HG03378 (cell line): ENCODE results near the gene SSTR3.

Experiments
- ATAC-seq: cut with Tn5 transposase; IDR thresholded peaks from one replicate; pipeline ENCODE4 v1.9.1; 2021; ENCODE audit warnings: mild to moderate bottlenecking, moderate library complexity; ENCODE audit not compliant: unreplicated experiment

Gene SSTR3

DNA sequence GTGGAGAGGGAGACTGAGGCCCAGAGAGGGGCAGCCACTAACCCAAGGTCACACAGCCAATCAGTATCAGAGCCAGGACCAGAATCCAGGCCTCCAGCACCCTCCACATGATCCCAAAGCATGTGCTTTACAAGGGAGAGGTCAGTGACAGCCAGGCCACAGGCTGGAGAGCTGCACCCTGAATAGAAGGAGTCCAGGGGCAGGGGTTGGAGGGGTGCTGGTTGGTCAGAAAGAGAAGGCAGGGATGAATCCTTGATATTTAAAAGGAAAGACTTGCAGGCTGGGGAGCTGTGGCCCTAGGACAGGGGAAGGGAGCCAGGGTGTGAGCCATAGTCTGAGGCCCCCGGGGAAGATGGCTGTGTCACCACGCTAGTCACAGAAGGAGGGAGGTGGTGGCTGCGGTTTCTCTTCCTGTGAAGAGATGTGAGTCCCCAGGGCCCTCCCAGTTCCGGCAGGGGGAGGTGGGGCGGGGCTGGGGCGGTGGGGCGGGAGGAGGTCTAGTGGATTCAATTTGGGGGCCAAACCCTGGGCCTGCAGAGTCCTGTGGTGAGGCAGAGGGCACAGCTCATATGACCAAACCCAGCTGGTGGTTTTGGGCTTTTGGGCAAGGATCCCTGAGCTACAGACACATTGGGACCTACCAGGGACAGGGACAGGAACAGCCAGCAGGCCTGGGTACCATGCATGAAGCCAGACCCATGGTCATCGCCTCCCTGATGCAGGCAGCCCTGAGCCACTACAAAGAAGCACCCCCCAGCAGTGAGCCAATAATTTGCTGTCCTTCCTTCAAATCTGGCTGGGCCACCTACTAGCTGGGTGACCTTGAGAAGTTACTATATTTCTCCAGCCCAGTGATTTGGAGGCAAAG lies 17.8 kb upstream of the SSTR3 start:
- no peak for ATAC-seq

DNA sequence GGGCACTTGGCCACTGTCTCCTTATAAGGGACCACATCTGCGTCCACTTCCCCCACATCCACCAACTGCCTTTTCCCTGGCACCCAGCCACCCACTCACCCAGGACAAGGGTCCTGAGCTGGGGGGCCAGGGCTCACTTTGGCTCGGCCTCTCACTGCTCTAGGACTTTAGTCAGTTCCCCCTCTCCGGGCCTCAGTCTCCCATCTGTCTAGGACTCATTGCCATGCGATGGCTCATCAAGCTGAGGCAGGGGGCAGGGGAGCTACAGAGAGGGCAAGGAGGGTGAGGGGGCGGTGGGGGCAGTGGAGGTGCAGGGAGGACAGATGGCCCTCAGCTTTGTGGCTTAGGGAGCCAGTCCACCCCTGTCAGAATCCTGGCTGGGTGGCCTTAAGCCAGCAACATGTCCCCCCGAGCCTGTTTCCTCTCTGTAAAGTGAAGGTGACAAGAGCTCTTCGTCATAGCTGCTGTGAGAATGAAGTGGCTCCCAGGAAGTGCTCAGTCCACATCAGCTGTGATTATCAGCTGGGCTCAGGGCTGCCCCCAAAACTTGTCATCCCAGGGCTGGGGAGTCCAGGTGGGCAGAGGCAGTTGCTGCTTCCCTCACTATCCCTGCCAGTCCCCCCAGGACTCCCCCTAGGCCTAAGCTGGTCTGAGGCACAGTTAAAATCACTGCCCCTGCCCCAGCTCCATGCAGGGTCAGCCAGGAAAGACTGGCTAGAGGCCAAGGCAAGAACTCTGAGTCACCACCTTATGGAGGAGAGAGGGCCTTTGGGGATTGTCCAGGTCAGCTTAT lies 16.9 kb upstream of the SSTR3 start:
- ATAC-seq: no peak

DNA sequence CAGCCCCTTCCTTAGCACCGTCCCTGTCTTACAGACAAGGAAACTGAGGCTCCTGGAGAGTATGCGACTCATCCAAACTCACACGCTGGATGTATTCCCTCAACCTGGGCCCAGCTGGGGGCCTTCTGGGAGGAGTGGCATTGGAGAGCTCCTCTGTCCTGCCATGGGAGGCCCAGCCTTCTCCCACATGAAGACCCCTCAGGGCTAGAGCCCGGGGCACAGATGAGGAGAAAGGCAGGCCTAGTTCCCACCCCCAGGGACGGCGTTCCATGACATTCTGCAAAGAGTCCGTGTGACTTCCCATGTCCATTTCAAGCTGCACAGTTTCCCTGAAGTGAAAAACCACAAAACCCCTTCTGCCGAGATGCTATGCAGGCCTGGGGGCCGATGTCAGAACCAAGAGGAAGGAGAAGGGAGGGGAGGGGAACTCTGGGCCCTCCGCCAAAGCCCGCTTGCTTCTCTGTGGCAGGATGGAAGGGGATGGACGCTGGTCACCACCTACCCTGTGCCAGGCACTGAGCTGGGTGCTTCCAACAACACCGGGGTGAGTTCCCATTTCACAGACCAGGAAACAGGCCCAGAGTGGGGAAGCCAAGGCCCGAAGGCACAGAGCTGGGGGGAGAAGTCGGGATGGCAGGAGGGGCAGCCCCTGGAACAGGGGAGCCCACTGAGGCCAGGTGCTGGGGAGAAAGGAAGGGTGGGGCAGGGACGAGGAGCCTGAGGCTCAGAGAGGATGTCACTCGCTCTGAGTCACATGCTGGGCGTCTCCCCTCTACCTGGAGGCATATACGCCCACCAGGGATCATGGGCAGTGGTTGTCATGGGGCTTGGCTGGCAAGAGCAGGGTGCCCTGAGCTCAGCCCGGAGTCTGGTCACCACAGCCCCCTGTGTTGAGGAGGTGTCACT lies 16.1 kb upstream of the SSTR3 start:
- no peak for ATAC-seq

DNA sequence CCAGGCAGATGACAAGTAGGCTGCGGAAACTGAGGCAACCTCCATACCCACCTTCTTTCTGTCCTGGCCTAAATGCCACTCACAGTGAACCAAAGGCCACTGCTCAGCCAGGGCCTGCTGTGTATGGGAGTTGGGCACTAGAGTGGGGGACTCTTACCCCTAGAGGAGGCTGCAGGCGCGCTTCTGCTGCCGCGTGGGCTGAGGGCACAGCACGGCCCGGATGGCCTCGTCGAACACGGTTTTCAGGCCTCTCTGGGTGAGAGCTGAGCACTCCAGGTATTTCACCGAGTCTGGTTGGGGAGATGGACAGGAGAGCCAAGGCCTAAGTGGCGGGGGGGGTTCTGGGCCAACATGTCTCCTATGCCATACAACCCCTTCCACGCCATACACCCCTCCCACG lies 14.2 kb upstream of the SSTR3 start:
- ATAC-seq: no peak

DNA sequence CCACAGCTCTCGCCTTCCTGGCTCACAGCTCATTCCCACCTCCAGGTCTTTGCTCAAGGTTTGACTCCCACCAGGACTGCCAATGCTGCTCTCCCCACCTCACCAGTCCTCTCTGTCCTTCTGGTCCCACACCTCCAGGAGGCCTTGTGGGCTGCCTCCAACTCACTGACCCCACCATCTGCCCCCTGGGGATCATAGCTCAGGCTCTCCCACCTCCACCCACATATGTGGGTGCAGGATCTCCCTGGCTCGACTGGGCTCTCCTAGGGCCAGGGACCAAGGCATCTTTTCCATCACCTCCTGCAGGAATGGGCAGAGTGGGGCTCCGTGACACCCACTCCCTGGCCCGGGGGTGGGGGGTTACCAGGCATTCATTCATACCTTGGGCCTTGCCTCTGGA lies 13.8 kb upstream of the SSTR3 start:
- ATAC-seq: no peak

DNA sequence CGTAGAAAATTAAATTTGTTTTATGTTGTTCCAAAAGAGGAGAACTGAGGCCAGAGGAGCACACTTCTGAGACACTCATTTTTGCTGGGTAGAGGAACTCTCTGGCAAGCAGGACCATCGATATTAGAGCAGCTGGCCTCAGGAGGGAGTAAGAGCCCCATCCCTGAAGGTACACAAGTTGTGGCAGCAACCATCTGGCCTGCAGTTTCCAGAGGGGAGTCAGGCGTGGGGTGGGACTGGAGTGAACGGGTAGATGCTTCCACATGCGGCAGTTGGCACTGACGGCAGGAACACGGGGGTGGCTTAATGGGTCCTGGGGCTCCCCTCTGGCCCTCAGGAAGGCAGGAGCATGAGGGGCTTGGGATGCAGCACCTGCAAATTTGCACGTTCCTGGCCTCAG lies 13.2 kb upstream of the SSTR3 start:
- no peak for ATAC-seq

DNA sequence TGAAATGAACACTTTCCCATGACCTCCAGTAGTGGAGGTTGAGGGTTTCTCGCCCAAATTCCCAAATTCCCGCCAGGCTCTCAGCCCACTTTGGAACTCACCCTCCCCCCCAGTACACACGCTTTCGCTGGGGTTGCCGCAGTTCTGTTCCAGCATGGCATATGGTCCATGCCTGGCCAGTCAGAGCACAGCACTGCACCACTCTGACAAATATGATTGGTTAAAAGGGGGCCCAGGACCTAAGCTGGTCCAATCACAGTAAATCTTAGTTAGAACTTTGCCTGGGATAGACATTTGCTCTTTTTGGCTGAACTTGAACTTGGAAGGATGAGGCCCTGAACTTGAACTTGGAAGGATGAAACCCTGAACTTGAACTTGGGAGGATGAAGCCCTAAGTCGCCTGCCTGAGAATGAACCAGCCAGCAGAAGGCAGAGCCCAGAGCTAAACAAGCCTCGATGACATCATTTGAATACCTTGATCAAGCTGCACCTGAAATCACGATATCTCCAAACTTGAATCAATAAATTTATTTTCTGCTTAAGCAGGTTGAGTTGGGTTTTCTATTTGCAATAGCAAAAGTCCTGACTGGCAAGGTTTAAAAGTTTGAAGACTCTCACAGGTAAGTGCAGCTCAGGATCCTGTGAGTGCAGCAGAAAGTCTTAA lies 12.6 kb upstream of the SSTR3 start:
- ATAC-seq: no peak

DNA sequence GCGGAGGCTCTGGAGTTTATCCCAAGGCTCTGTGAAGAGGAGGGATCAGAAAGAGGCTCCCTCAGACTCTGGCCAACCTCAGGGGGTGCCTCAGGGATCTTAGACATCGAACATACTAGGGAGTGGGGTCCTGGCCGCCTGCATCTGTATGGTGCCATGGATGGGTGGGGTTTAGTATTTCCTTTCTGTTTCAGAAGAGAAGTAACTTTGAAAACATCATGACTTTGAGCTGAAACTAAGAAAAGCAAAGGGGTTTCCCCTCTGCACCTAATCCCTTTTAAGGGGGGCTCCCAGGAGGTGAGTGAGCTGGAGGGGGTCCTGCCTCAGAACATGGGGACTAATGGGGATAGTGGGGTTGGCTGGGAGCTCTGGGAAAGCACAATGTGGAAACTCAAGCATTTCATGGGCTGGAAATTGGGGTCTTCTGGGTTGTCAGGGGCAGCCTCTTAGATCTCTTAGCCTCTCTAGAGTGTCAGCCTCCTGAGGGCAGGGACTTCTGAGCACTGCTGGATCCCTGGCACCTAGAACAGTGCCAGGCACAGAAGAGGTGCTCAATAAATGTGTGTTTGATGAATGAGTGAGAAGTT lies 11.8 kb upstream of the SSTR3 start:
- ATAC-seq: no peak

DNA sequence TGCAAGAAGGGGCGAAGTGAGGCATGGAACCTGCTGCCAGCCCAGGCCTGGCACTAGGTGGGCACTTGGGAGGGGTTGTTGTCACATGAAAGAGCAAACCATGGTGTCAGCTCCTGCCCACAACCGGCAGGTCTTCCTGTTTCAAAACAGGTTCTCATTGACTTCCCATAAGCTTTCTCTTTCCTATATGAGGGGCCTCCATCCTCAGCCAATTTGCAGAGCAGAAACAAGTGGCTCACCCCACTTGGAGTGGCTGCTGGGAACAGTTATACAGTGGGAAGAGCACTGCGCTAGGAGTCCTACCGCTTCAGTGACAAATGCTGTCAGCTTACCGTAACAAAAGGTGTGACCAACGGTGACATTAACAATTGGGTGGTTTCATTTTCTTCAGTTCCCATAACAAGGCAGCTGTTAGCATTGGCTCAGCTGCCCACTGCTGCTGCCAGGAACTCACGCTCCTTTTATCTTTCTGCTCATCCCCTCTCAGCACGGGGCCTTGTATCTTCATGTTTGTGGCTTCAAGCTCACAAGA lies 10.2 kb upstream of the SSTR3 start:
- ATAC-seq: no peak

DNA sequence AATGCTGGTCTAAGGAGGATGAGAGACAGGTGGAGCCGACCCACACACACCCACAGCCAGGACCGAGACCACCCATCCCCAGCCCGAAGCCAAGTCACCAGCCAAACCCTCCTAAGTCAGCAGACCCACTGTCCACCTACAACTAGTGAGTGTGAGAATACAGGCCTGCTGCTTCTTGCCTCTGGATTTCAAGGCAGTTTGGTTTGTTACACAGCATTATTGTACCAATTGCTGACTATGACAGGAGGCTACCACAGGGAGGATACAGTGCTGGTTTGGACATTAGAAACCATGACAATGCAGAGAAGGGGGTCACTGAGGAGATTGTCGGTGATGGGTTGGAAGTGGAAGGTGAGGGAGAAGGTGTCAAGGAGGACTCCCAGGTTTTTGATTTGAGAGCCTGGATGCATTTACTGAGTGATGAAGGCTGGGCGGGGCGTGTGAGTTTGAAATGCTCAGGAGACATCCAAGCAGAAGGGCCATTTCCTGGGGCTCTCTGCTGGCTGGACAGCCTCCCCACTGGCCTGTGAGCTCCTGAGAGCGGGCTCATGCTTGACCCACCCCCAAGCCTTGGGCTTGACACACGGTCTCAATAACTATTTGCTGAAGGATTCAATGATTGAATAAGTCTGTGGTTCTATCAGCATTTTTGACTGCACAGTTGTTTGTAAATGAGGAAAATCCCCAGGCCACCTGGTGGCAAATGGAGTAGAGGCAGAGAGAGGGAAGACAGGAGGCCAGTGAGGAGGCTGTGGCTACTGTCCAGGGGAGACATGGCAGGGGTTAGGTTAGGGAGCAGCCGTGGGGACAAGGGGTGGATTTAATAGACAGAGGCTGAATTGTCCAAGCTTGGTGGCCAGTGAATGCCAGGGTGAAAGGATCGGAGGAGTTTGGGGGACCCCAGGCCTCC lies 9.4 kb upstream of the SSTR3 start:
- no peak for ATAC-seq

DNA sequence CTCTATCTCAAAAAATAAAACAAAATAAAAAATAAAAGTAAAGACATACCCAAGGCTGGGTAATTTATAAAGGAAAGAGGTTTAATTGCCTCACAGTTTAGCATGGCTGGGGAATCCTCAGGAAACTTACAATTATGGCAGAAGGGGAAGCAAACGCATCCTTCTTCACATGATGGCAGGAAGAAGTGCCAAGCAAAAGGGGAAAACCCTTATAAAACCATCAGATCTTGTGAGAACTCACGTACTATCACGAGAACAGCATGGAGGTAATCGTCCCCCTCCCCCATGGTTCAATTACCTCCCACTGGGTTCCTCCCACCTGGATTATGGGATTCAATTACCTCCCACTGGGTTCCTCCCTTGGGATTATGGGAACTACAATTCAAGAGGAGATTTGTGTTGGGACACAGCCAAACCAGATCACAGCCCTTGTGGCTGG lies 8.3 kb upstream of the SSTR3 start:
- no peak for ATAC-seq

DNA sequence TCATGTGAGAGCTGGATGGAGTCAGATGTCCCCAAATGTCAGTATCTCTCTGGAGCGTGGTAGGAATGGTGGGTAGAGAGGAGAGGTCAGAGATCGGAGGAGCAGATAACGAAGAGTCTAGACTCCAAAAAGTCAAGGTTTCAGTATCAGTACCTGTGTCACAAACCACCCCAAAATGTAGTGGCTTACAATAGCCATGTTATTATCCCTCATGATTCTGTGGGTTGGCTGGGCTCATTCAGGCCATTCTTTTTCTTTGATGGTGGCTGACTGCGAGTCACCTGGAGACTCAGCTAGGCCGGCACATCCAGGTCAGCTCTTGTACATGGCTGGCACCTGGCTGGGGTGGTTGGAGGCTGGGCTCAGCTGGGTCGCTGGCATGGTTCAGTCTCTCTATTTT lies 7.3 kb upstream of the SSTR3 start:
- no peak for ATAC-seq

DNA sequence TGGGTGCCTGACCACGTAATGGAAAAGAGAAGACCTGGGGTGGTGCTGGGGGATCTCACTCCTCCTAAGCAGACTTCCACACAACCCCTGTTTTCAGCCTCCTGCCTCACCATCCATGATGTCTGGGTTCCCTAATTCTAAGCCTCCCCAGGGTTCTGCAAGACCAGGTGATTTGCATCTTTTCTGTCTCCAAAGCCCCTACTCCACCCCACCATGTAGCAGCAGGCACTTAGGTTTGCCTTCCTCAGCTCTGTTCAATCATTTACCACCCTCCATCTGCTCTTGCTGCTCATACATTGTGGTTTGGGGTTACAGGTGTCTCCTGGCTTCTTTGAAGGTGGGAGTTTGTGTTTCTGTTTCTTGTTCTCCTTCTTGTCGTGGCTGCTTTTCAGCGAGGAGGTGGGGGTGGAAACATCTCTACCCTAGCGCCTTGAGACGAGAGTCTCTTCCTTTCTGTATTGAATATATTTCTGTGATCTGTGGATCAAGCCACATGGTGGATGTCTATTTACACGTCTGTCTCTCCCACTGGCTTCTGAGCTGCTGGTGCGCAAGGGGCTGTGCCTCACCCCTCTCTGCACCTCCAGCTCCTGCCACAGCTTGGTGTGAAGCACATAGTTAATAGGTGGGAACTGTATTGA lies 6.6 kb upstream of the SSTR3 start:
- ATAC-seq: peak; percentile 78

DNA sequence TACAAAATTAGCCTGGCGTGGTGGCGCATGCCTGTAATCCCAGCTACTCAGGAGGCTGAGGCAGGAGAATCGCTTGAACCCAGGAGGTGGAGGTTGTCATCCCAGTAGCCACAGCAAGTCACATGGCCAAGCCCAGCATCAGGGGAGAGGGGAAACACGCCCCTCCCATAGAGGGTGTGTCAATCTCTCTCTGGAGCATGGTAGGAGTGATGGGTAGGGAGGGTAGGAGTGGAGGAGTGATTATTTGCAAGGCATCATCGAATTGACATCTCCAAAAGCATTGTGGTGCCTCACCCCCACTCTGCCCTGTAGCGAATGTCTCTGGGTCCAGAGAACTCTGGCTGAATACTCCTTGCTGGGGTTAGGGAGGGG lies 6.1 kb upstream of the SSTR3 start:
- ATAC-seq: no peak

DNA sequence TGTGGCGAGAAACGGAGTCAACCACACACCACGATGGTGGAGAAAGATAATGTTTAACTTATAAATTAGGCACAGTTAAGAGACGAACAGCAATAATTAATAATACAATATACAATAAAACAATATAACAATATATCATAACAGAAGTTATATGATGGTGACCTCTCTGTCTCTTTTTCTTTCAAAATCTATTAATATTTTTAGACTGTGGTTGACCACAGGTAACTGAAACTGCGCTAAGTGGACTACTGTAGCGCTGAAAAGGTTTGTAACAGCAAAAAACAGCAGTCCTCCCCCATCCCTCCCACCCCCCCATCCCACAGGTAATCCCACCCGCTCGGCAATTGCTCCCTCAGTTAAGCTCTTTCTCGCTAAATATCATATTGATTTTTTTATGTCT lies 3.6 kb upstream of the SSTR3 start:
- ATAC-seq: no peak

DNA sequence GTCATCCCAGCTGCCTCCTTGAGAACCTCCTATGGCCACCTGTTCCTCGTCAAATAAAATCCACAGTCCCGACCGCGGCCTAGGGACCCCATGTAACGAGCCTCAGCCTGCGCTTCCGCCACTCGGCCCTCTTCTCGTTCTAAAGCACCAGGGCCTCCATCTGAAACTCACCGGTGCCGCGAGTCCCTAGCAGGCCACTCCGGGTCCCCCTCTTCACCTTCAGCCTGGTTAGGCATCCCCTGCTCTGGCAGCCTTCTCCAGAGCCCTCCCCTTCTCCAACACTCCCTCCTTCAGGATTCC lies 2.4 kb upstream of the SSTR3 start:
- no peak for ATAC-seq

DNA sequence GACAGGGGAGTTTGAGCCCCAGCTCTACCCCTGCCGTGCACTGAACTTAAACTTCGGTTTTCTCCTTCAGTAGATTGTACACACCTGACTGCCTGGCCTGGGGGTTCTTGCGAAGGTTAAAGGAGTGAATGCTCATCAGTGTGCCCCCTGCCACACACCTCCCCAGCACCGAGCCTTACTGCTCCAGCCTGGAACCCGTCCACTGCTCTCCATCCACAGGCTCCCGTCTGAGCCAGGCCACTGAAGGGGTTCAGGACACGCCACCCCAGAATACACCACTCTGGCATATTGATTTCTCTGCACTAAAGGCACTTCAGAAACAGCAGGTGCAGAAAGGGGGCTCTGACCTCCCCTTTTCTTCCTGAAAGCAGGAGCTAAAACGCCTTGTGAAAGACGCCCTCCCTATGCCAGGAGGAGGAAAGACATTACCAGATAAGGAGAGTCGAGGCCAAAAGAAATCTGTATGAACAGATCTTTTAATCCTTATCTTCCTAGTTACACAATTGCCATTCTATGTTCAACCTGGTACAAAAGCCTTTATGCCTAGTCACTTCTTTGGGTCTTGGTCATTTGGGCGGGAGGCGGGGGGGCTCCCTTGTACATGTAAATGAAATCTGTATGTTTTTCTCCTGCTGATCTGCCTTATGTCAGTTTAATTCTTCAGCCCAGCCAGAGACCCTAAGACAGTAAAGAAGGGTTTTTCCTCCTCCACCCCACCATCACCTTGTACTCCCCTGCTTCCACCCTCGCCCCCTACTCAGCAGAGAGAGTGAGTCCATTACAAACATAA lies 1.9 kb upstream of the SSTR3 start:
- ATAC-seq: no peak
